NK-92 (cell line): Measurements from ENCODE around the gene OR1F1.

ENCODE experiments used
- DNase-seq: peaks from one replicate; lab custom pipeline; 2025; ENCODE audit not compliant: unreplicated experiment; lab: John Stamatoyannopoulos, UW

The OR1F1 gene

GRCh38 chr16:3246002-3246401 is 58.0 kb downstream of the OR1F1 start:
- no peak for DNase-seq

DNA sequence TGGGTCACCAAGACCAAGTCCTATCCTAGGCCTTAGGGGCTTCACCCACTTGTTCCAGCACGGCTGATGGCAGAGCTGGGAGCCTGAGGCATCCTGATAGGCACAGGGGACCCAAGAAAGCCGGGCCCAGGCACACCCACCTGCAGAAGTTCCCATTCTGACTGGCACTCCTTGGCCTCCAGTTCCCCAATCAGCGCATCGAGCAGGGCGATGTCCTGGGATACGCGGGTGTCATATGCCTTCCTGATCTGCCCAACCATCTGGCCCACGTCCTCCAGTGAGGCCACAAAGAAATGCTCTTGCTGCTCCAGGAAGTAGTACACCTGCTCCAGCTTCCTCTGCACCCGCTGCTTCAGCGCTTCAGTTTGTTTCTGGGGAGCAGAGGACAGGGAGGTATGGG is 58.9 kb downstream of the OR1F1 start:
- DNase-seq = no peak

GRCh38 chr16:3248596-3248995 is 60.6 kb downstream of the OR1F1 start:
- no peak for DNase-seq

DNA sequence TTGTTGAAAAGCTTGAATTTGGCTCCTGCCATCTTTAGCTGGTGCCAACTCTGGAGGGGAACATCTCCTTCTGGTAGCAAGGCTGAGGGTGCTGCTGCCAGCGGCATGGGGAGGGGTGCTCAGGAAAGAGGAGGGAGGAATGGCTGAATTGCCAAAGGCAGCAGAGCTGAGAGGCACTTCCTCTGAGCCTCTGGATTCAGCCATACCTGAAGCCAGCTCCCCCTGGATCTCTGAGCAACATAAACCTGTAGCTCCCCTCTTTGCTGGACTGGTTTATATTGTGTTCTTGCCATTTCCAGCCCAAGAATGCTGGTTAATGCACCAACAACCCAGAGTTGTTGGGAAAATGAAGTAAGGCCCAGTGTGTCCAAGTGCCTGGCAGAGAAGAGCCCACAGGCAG is 61.0 kb downstream of the OR1F1 start:
- no peak for DNase-seq

DNA sequence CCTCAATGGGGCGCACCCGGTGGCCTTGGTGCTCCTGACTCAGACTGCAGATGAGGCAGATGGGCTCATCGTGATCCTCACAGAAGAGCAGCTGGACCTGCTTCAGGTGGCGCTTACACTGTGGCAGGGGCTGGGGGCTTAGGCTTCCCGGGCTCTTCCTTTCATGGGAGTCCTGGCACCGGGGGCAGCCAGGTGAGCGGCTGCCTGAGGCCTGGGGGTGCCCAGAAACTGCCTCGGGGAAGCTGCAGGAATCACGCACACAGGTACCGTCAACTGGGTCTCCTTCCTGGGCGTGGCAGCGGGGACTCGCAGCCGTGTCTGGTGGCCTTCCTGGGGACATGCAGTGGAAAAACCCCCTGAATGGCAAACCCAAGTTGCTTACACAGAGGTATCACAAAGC is 61.4 kb downstream of the OR1F1 start:
- no peak for DNase-seq

GRCh38 chr16:3252967-3253366 is 65.0 kb downstream of the OR1F1 start:
- DNase-seq = no peak

- no peak for DNase-seq
These were observed 66.3 kb downstream of the OR1F1 start for GRCh38 chr16:3254309-3254708.
